CD4-positive, alpha-beta T cell treated with Interferon alpha-2 for 1 hour (primary cell): ENCODE data around the gene TMEM126A.
"Not testable (repeated sequence)": the region's sequence is repeated elsewhere in the genome, so short reads cannot be mapped to it uniquely, and the experiment has no call there.

Source experiments
- DNase-seq, 2 donors: peaks; one replicate each; pipeline ENCODE4 v3.0.0-alpha.2; 2020 to 2022

The TMEM126A gene

GRCh38 chr11:85661972-85662664, 14.4 kb downstream of the TMEM126A start:
- DNase-seq, result no peak

GRCh38 chr11:85663080-85663752, 15.4 kb downstream of the TMEM126A start:
- peak; percentile 12 to 58 for DNase-seq

- DNase-seq, result peak; percentile 87 to 90
Measured at GRCh38 chr11:85663753-85664614, 16.2 kb downstream of the TMEM126A start.

GRCh38 chr11:85664615-85665481, 17.1 kb downstream of the TMEM126A start, which contains the start of gene CREBZF:
Gene CREBZF (minus strand): TSS chr11:85665129. CDS start chr11:85664875, 254 bp downstream.
- DNase-seq, result peak; percentile 92 to 95

- peak in 1 of 2 donors; percentile 34 for DNase-seq
Measured at GRCh38 chr11:85665733-85666132, 18.0 kb downstream of the TMEM126A start.

GRCh38 chr11:85666687-85667086, 18.9 kb downstream of the TMEM126A start:
- no peak for DNase-seq

- DNase-seq, result no peak
Measured at GRCh38 chr11:85668157-85668556, 20.4 kb downstream of the TMEM126A start.

- not testable (repeated sequence) for DNase-seq
Measured at GRCh38 chr11:85670949-85671663, 23.3 kb downstream of the TMEM126A start.

GRCh38 chr11:85672105-85672902, 24.5 kb downstream of the TMEM126A start:
- DNase-seq, result no peak

- DNase-seq, result no peak
Measured at GRCh38 chr11:85673393-85673792, 25.6 kb downstream of the TMEM126A start.

GRCh38 chr11:85679576-85679975, 31.8 kb downstream of the TMEM126A start:
- DNase-seq, result no peak

GRCh38 chr11:85680897-85681296, 33.1 kb downstream of the TMEM126A start:
- no peak for DNase-seq

- peak; percentile 67 to 70 for DNase-seq
Measured at GRCh38 chr11:85682330-85683305, 34.9 kb downstream of the TMEM126A start.

GRCh38 chr11:85685125-85685819, 37.5 kb downstream of the TMEM126A start:
- no peak for DNase-seq

GRCh38 chr11:85685820-85686459, 38.2 kb downstream of the TMEM126A start, which contains the start of gene CCDC89:
Gene CCDC89 (minus strand): TSS chr11:85686195. CDS start chr11:85686130, 65 bp downstream.
- no peak for DNase-seq

- DNase-seq, result peak; percentile 27 to 67
Measured at GRCh38 chr11:85694385-85694980, 46.7 kb downstream of the TMEM126A start.

- DNase-seq, result no peak
Measured at GRCh38 chr11:85695546-85695945, 47.8 kb downstream of the TMEM126A start.

- no peak for DNase-seq
Measured at GRCh38 chr11:85697747-85698146, 50.0 kb downstream of the TMEM126A start.
